Measurements from ENCODE around the gene CACNG4.

Gene CACNG4

DNA sequence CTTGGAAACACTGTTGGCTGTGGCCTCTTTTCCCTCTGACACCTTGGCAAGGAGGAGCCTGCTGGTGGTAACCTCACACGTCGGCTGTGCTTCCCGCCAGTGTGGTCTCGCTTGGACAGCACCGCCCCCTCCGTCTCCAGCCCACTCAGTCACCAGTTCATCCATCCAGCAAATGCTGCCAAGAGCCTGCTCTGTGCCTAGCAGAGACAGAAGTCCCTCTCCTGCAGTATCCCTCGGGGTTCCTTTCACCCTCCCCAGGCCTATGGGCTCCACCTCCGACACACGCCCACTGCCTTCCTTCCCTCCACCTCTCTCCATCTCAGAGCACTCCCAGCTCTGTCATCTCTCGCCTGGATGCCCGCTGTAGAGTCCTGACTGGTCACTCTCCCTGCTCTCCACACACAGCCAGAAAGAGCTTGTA lies 12.3 kb downstream of the CACNG4 start:
- peak; percentile 30; the same call in 2 of the 3 replicates for ATAC-seq

DNA sequence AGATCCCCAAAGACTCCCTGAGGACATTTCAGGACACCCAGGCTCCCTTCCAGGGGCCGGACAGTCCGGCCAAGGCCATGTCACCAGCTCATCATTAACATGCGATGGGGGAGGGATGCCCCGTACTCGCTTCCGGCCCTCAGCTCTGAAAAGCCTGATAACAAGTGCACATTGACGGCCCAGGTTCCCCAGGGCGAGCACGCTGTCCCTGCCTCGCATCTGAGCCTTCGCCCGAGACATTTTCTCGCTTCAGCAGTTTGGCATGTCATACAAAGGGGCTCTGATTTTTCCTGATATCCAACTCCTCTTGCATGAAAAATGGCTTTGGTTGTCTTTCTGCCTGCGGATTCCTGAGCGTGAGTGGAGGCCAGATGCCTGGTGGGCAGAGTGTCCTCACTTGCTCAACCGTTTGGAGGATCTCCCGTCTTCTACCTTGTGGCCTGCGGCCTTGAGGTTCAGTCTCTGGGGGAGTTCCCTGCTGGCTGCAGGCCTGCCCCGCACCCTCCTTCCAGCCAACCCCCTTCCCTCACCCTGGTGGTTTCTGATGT lies 14.1 kb downstream of the CACNG4 start:
- peak; percentile 19; the same call in 1 of the 2 replicates for TF ChIP-seq TCF4 (CRISPR knock-in tag; IDR thresholded peaks at IDR 0.05; ENCODE audit: borderline replicate concordance)
- no peak for TF ChIP-seq PATZ1 (CRISPR knock-in tag; IDR thresholded peaks at IDR 0.05; ENCODE audit: borderline replicate concordance)
- peak; percentile 9; the same call in 1 of the 3 replicates for ATAC-seq

More for the DNA sequence above, 12.3 kb downstream of the CACNG4 start:
- TF ChIP-seq ZNF70 (CRISPR knock-in tag; IDR thresholded peaks at IDR 0.05): no peak; the same call in 1 of the 2 replicates
- TF ChIP-seq TSHZ2 (CRISPR knock-in tag; IDR thresholded peaks at IDR 0.05): no peak
- TF ChIP-seq ZFP3 (CRISPR knock-in tag; IDR thresholded peaks at IDR 0.05): no peak
- no peak for TF ChIP-seq ZFP30 (CRISPR knock-in tag; IDR thresholded peaks at IDR 0.05)
- no peak for TF ChIP-seq ISL1 (CRISPR knock-in tag; IDR thresholded peaks at IDR 0.05)
- TF ChIP-seq GLIS3 (CRISPR knock-in tag; IDR thresholded peaks at IDR 0.05): no peak
- TF ChIP-seq CSRNP3 (CRISPR knock-in tag; IDR thresholded peaks at IDR 0.05): no peak
- no peak for TF ChIP-seq CSDC2 (CRISPR knock-in tag; IDR thresholded peaks at IDR 0.05)
- no peak for TF ChIP-seq PATZ1 (CRISPR knock-in tag; IDR thresholded peaks at IDR 0.05; ENCODE audit: borderline replicate concordance)
- TF ChIP-seq CREB5 (CRISPR knock-in tag; IDR thresholded peaks at IDR 0.05; ENCODE audit: low read depth): no peak
- TF ChIP-seq ZNF565 (CRISPR knock-in tag; conservative IDR thresholded peaks at IDR 0.05; ENCODE audit: low read depth): no peak
- no peak for TF ChIP-seq BACH2 (CRISPR knock-in tag; IDR thresholded peaks at IDR 0.05; ENCODE audit: borderline replicate concordance)
- no peak for TF ChIP-seq TOX (CRISPR knock-in tag; IDR thresholded peaks at IDR 0.05; ENCODE audit: borderline replicate concordance)
- TF ChIP-seq ESRRG (CRISPR knock-in tag; IDR thresholded peaks at IDR 0.05): no peak
- no peak for TF ChIP-seq SNAI2 (CRISPR knock-in tag; IDR thresholded peaks at IDR 0.05)

GRCh38 chr17:66980896-66981295 lies 16.4 kb downstream of the CACNG4 start:
- TF ChIP-seq CSRNP3 (CRISPR knock-in tag; IDR thresholded peaks at IDR 0.05) (no peak), GLIS3 (CRISPR knock-in tag; IDR thresholded peaks at IDR 0.05) (no peak), TCF4 (CRISPR knock-in tag; IDR thresholded peaks at IDR 0.05; ENCODE audit: borderline replicate concordance) (no peak), SNAI2 (CRISPR knock-in tag; IDR thresholded peaks at IDR 0.05) (no peak), ZNF8 (CRISPR knock-in tag; IDR thresholded peaks at IDR 0.05) (no peak), OSR1 (CRISPR knock-in tag; IDR thresholded peaks at IDR 0.05) (no peak), TSHZ2 (CRISPR knock-in tag; IDR thresholded peaks at IDR 0.05) (no peak), ZNF70 (CRISPR knock-in tag; IDR thresholded peaks at IDR 0.05) (no peak), ARNTL (CRISPR knock-in tag; IDR thresholded peaks at IDR 0.05; ENCODE audit: borderline replicate concordance, low read depth) (no peak), ZC3H10 (CRISPR knock-in tag; IDR thresholded peaks at IDR 0.05) (no peak), ISL1 (CRISPR knock-in tag; IDR thresholded peaks at IDR 0.05) (no peak), CREB5 (CRISPR knock-in tag; IDR thresholded peaks at IDR 0.05; ENCODE audit: low read depth) (no peak), RARB (CRISPR knock-in tag; IDR thresholded peaks at IDR 0.05) (no peak)
- no peak for ATAC-seq

Data from SK-N-SH treated with all-trans-retinoic acid at 6 μM for 48 hours (cell line).